MCF 10A (cell line): ENCODE measurements around the gene BIRC3. TPM values are rescaled to one million over a fixed set of nuclear protein-coding genes. Genes with fewer than 3 reads are reported as not detected.

ENCODE experiments used
- BruUV-seq: library from RNA; stranded (reverse); fragments of 400-500 nt; replicated peaks from 2 replicates; lab custom pipeline; 2021; lab: Mats Ljungman, UMichigan
- CTCF ChIA-PET: fragments of 300-600 bp; sonication (Branson Sonifier 250); formaldehyde crosslinking; extraction: SDS; loops from one replicate; lab custom pipeline; 2021; ENCODE audit warnings: antibody characterized with exemption, inconsistent platforms; lab: Yijun Ruan, JAX
- POLR2A ChIA-PET: fragments of 300-600, 350-650 bp; sonication (Branson Sonifier 250); formaldehyde crosslinking; extraction: SDS; loops from one replicate; lab custom pipeline; 2020; ENCODE audit warnings: antibody characterized with exemption, inconsistent platforms; lab: Yijun Ruan, JAX
- DNase-seq: peaks from one replicate; pipeline ENCODE4 v3.0.0-alpha.2; 2018; ENCODE audit not compliant: unreplicated experiment
- H3K27ac Mint-ChIP-seq: one replicate; pipeline ENCODE4 v1.8.0; 2022; ENCODE audit warnings: mild to moderate bottlenecking, low read depth, mixed read lengths; ENCODE audit not compliant: unreplicated experiment
- H3K27me3 Mint-ChIP-seq: one replicate; pipeline ENCODE4 v1.8.0; 2022; ENCODE audit warnings: mixed read lengths; ENCODE audit not compliant: insufficient read depth, unreplicated experiment
- H3K36me3 Mint-ChIP-seq: one replicate; pipeline ENCODE4 v1.8.0; 2022; ENCODE audit warnings: mild to moderate bottlenecking, moderate library complexity, mixed read lengths; ENCODE audit not compliant: insufficient read depth, unreplicated experiment
- H3K4me1 Mint-ChIP-seq: one replicate; pipeline ENCODE4 v1.8.0; 2022; ENCODE audit warnings: mixed read lengths; ENCODE audit not compliant: insufficient read depth, unreplicated experiment
- H3K4me3 Mint-ChIP-seq: one replicate; pipeline ENCODE4 v1.8.0; 2022; ENCODE audit warnings: mild to moderate bottlenecking, moderate library complexity, mixed read lengths; ENCODE audit not compliant: unreplicated experiment
- H3K9me3 Mint-ChIP-seq: one replicate; pipeline ENCODE4 v1.8.0; 2022; ENCODE audit warnings: mixed read lengths; ENCODE audit not compliant: unreplicated experiment
- intact Hi-C: fragments of 100-400 bp; cut with micrococcal nuclease; formaldehyde crosslinking; loops from 2 replicates; pipeline ENCODE4 v1.14.1; 2022
- total RNA-seq: library from RNA; stranded (reverse); gene quantifications from 2 replicates; pipeline ENCODE4 v1.2.3, GENCODE V29; 2022
- TF ChIP-seq, protein P1 (sequence below): fragments of 200-600 bp; IDR thresholded peaks from one replicate; pipeline ENCODE4 v1.8.0; 2022; ENCODE audit warnings: antibody characterized with exemption, mild to moderate bottlenecking; ENCODE audit not compliant: unreplicated experiment

BIRC3 gene
- total RNA-seq, 1 experiment from 2014 or later: 124 TPM

DNA sequence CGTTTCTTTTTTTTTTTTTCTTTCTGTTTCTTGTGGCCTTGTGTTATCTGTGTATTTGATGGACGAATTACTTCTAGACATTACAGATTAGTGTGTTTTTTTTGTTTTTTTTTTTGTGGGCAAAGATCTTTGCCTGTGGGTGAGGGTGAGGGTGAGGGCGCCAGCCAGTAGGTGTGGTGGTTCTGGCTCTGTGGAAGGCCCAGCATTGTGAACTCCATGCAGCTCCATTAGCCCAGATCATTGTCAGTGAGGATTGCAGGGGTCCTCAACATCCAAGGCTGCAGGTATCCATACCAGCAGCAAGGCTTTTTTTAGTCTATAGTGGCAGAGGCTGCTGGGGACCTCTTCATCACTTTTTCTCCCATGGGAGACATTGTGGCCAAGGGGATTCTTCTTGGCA lies 43.4 kb downstream of the BIRC3 start:
- H3K36me3 Mint-ChIP-seq: peaks cover 81% of the 10 kb centered on the region
- ChIA-PET POLR2A (interaction anchor here (0.7 to 1.3 kb wide), 2 partner anchors 13 to 338 kb away, joined by 3 to 7 read pairs; no protein-coding TSS in a partner anchor), CTCF (interaction anchor here (0.8 to 2.4 kb wide), 5 partner anchors 11 to 253 kb away, joined by 5 to 7 read pairs (median 5); no protein-coding TSS in a partner anchor)
- TF ChIP-seq, protein P1, sequence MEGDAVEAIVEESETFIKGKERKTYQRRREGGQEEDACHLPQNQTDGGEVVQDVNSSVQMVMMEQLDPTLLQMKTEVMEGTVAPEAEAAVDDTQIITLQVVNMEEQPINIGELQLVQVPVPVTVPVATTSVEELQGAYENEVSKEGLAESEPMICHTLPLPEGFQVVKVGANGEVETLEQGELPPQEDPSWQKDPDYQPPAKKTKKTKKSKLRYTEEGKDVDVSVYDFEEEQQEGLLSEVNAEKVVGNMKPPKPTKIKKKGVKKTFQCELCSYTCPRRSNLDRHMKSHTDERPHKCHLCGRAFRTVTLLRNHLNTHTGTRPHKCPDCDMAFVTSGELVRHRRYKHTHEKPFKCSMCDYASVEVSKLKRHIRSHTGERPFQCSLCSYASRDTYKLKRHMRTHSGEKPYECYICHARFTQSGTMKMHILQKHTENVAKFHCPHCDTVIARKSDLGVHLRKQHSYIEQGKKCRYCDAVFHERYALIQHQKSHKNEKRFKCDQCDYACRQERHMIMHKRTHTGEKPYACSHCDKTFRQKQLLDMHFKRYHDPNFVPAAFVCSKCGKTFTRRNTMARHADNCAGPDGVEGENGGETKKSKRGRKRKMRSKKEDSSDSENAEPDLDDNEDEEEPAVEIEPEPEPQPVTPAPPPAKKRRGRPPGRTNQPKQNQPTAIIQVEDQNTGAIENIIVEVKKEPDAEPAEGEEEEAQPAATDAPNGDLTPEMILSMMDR: no peak
- peaks cover 14% of the 10 kb centered on the region for H3K4me1 Mint-ChIP-seq
- H3K4me3 Mint-ChIP-seq: no peak overlapping the region
- H3K27me3 Mint-ChIP-seq: no peaks in the 10 kb centered on the region
- peaks cover 8% of the 10 kb centered on the region for H3K9me3 Mint-ChIP-seq
- intact Hi-C loops: no loop called here
- BruUV-seq: no TSS peak
- no peak for DNase-seq
- H3K27ac Mint-ChIP-seq: peak overlapping the region; percentile 73

GRCh38 chr11:102361086-102362031 lies 44.1 kb downstream of the BIRC3 start:
- intact Hi-C loops: no loop called here
- peak overlapping the region; percentile 73 for H3K27ac Mint-ChIP-seq
- H3K4me1 Mint-ChIP-seq: peaks cover 14% of the 10 kb centered on the region
- TF ChIP-seq, protein P1: no peak
- H3K9me3 Mint-ChIP-seq: peaks cover 8% of the 10 kb centered on the region
- no peak for DNase-seq
- ChIA-PET POLR2A (interaction anchor here (1.3 kb wide), 1 partner anchor 13 kb away, joined by 7 read pairs; no protein-coding TSS in a partner anchor), CTCF (interaction anchor here (0.6 to 1.3 kb wide), 3 partner anchors 19 to 252 kb away, joined by 5 to 6 read pairs (median 5); no protein-coding TSS in a partner anchor)
- H3K4me3 Mint-ChIP-seq: no peak overlapping the region
- H3K27me3 Mint-ChIP-seq: no peaks in the 10 kb centered on the region
- BruUV-seq: no TSS peak
- peaks cover 80% of the 10 kb centered on the region for H3K36me3 Mint-ChIP-seq

GRCh38 chr11:102364991-102365390 lies 47.7 kb downstream of the BIRC3 start:
- Mint-ChIP-seq H3K27me3 (no peaks in the 10 kb centered on the region), H3K36me3 (peaks cover 82% of the 10 kb centered on the region), H3K4me1 (peaks cover 8% of the 10 kb centered on the region), H3K9me3 (peaks cover 6% of the 10 kb centered on the region), H3K4me3 (no peak overlapping the region), H3K27ac (peak overlapping the region; percentile 17)
- DNase-seq: no peak
- no TSS peak for BruUV-seq
- intact Hi-C loops: no loop called here
- ChIA-PET POLR2A (interaction anchor here (1.0 to 1.3 kb wide), 3 partner anchors 9 to 131 kb away, joined by 3 read pairs; no protein-coding TSS in a partner anchor), CTCF (interaction anchor here (0.9 to 3.0 kb wide), 7 partner anchors 12 to 249 kb away, joined by 3 to 28 read pairs (median 4); no protein-coding TSS in a partner anchor)
- TF ChIP-seq, protein P1: no peak

DNA sequence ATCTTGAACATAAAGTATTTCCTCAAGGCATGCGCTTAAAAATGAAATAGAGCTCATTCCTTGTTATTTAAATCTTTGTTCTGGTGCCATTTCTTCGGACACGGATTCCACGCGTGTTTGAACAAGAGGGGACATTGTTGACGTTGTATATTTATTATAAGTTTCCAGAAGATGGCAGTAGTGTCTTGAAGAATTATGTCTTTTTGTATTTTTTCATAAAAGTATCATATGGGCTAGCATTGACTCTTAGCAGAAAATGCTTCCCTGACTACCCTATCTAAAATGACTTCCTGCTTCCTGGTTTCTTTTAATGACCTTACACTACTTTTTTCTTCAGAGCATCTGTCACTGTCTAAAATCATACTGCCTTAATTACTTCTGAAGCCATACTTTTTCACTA lies 50.1 kb downstream of the BIRC3 start:
- peak; percentile 10 for DNase-seq
- Mint-ChIP-seq H3K9me3 (no peaks in the 10 kb centered on the region), H3K27ac (peak overlapping the region; percentile 32), H3K36me3 (peaks cover 66% of the 10 kb centered on the region), H3K4me1 (no peaks in the 10 kb centered on the region), H3K4me3 (no peak overlapping the region), H3K27me3 (no peaks in the 10 kb centered on the region)
- intact Hi-C loops: no loop called here
- POLR2A ChIA-PET: interaction anchor here (1.0 kb wide), 1 partner anchor 246 kb away, joined by 3 read pairs; no protein-coding TSS in a partner anchor
- BruUV-seq: no TSS peak
- CTCF ChIA-PET: interaction anchor here (0.6 to 3.0 kb wide), 18 partner anchors 8 to 723 kb away, joined by 3 to 28 read pairs (median 4); no protein-coding TSS in a partner anchor
- TF ChIP-seq, protein P1: no peak
